Limb (tissue), 2 donors: ENCODE results near the gene CARNS1.
A peak's percentile ranks its signal among the peaks of the same experiment; 100 is the strongest.

Source experiments
- DNase-seq, 2 donors: peaks; one replicate each; pipeline ENCODE4 v3.0.0-alpha.2; 2016; ENCODE audit errors: extremely low spot score in 2 of 2

CARNS1 gene

GRCh38 chr11:67376063-67376820, 39.2 kb upstream of the CARNS1 start:
- peak in 1 of 2 donors; percentile 23 for DNase-seq

GRCh38 chr11:67376873-67377808, 38.3 kb upstream of the CARNS1 start:
- DNase-seq = no peak

- no peak for DNase-seq
These were observed 36.9 kb upstream of the CARNS1 start for GRCh38 chr11:67378544-67378943.

GRCh38 chr11:67379061-67380058, 36.1 kb upstream of the CARNS1 start:
- DNase-seq = peak in 1 of 2 donors; percentile 25

DNA sequence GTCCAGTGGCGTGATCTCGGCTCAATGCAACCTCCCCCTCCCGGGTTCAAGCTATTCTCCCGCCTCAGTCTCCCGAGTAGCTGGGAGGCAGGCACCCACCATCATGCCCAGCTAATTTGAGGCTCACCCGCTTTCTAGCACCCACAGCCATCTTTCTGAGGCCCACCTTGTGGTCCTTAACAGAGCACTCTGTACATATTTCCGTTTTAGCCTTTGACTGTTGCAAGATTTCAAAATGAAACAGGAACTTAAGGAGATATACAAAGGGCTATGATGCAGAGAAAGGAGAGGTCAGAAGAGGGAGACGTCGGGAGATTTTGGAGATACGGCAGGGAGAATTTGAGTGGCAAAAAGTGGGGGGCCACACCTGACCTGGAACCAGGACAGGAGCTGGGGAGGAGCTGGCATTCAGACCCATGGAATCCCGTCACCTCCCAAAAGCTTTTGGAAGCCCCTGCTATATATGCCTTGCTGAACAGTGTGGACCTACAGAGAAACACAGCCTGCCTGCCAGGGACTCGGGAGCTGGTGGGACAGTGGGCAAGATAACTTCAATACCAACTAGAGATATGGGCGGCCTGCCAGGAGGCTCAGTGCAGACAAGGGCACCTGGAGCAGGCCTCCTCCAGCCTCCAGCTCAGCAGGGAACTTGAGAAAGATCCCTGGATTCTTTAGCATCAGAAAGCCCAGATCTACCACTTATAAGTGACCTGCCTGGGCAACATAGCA, 34.1 kb upstream of the CARNS1 start:
- no peak for DNase-seq

GRCh38 chr11:67382276-67383136, 33.0 kb upstream of the CARNS1 start:
- peak; percentile 74 to 87 for DNase-seq

DNA sequence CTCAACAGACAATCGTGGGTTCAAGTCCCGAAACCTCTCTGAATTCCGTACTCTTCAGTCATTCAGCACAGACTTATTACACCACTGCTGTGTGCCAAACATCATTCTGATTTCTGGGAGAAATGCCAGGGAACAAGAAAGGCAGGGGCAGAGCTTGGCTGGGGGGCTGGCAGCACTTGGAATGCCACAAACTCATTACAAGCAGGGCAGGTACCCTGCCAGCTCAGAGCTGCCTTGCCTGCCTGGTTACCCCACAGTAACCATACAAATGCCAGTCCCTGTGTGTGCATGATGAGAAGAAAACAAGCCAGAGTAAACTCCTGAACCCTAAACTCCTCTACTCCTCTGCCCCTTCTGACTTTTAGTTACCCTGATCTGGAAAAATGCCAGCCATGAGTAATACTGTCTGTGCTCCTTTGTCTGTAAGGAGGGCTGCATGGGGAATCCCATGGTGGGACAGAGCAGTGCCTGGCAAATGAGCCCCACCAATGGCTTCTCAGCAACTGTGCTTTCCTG, 30.6 kb upstream of the CARNS1 start:
- DNase-seq = no peak

GRCh38 chr11:67387069-67387468, 28.4 kb upstream of the CARNS1 start:
- no peak for DNase-seq

DNA sequence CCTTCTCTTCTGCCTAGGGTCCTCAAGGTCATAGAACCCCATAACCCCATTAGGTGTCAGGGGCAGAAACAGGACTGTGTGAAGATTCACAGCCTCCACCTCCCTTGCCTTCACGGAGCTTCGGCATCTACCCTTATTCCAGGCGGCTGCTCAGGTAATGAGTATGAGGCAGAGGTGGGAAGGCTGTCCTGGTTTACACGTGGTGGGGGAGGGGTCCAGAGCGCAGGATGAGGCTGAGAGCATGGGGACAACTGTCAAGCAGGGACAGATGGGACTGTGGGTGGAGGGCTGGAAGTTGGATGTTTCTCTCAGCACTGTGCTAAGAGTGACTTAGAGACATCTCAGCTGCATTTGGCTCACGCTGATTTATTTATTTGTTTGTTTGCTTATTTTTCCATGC, 28.0 kb upstream of the CARNS1 start:
- DNase-seq = no peak

DNA sequence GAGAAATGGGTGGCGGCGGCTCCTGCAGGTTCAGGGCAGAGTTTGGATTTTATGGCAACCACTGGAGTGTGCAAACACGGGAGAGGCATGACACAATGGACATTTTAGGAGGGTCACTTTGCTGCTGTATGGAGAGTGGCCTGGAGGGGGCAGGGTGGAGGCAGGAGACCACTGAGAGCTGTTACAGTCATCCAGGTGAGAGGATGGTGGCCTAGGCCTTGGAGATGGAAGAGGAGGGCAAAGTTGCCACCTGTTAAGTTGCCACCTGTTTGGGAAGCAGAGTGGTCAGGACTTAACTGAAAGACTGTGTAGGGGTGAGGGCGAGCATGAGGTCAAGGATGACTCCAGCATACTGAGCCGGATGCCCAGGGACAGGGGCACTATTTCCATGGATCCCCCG, 26.0 kb upstream of the CARNS1 start:
- no peak for DNase-seq

- no peak for DNase-seq
These were observed 24.6 kb upstream of the CARNS1 start for GRCh38 chr11:67390947-67391303.

DNA sequence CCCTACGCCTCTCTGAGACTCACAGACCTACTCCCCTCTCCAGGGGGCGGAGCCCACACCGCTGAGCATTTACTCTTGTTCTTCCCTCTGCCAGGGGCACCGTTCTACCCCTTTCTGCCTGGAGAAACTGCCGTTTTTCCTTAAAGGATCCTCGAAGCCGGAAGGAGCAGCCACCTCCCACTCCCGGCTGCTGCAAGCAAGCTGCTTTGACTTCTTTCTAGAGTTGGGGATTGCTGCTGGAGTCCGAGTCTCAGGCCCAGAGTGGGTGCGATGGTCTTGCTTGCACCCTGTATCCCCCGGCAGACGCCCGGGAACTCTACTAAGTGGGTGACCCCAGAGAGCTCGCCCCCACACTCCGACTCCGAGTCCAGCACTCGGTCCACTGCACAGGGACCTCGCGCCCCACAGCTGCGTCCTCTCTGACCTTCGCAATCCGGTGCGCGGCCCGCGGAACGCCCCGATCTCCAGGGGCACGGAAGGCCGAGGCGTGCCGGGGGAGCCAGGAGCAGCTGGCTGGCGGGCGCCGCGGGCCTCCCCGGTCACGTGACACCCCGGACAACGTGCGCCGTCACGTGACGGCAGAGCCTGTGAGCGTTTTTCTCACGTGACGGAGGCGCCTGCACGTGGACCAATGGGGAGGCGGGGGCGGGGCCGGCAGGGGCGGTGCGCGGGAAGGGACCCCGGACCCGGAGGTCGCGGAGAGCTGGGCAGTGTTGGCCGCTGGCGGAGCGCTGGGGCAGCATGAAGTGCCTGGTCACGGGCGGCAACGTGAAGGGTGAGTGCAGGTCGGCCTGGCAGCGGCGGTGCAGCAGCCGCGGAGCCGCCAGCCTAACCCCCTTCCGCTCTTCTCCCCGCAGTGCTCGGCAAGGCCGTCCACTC, 23.9 kb upstream of the CARNS1 start, which contains the start of gene RAD9A:
TSS of gene RAD9A (plus strand) at position 683 of the 879 bp plus-strand sequence. CDS start at position 742, 59 bp downstream.
- peak; percentile 95 to 96 for DNase-seq

GRCh38 chr11:67392183-67392715, 23.2 kb upstream of the CARNS1 start:
- DNase-seq = no peak

DNA sequence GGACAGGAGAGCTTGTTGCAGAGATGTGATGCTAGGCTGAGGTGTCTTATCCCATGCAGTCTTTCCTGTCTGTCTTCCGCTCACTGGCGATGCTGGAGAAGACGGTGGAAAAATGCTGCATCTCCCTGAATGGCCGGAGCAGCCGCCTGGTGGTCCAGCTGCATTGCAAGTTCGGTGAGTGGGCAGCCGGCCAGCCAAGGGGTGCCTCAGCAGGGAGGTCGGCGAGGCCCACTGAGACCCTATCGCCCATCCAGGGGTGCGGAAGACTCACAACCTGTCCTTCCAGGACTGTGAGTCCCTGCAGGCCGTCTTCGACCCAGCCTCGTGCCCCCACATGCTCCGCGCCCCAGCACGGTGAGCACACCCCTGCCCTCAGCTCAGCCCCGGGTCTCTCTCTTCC, 22.0 kb upstream of the CARNS1 start:
- DNase-seq = no peak

DNA sequence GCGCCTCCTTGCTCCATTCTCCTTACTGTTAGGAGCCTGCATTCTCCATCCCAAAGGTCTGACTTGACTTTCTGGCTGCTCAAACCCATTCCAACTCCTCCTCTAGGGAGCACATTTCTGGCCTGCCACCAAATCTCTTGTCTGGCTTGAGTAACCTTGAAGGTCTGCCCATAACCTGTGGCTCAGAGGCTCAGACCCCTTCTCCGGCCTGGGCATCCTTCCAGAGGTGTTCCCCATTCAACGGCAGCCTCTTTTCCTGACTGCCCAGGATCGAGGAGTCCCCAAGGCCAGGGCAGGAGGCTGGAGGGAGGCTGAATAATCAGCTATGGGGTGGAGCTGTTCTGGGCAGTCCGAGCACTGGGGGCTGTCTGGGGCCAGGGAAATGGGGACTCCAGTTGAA, 21.5 kb upstream of the CARNS1 start:
- no peak for DNase-seq

DNA sequence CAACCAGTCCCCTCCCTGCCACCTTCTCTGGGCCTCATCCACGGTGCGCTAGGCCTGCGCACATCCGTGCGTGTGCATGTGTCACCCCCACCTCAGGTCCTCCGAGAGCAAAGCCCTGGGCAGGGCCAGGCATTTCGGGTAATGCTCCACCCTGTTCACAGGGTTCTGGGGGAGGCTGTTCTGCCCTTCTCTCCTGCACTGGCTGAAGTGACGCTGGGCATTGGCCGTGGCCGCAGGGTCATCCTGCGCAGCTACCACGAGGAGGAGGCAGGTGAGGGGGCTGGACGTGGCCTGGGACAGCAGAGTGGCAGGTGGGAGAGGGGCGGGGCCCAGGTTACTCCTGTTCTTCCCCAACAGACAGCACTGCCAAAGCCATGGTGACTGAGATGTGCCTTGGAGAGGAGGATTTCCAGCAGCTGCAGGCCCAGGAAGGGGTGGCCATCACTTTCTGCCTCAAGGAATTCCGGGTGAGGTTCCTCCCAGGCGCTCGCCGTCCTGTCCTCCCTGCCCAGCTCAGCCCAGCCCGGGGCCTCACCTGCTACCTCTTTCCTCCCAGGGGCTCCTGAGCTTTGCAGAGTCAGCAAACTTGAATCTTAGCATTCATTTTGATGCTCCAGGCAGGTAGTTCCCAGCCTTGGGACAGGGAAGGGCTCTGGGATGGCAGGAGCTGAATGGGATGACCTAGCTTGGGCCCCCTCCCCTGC, 19.8 kb upstream of the CARNS1 start:
- no peak for DNase-seq

- DNase-seq = no peak
These were observed 19.3 kb upstream of the CARNS1 start for GRCh38 chr11:67396259-67396581.
